HG02623 (cell line): ENCODE results near the gene CASP9.
"Not testable (repeated sequence)": the region's sequence is repeated elsewhere in the genome, so short reads cannot be mapped to it uniquely, and the experiment has no call there.

Experiments
- ATAC-seq: cut with Tn5 transposase; IDR thresholded peaks from one replicate; pipeline ENCODE4 v1.9.1; 2021; ENCODE audit warnings: moderate library complexity; ENCODE audit not compliant: unreplicated experiment

The CASP9 gene

GRCh38 chr1:15526021-15526489 lies 2.0 kb upstream of the CASP9 start:
- no peak for ATAC-seq

- ATAC-seq = peak; percentile 22
These were observed 1.3 kb upstream of the CASP9 start for GRCh38 chr1:15525050-15526020.

- peak; percentile 37 for ATAC-seq
These were observed 451 bp upstream of the CASP9 start for GRCh38 chr1:15524283-15525049.

GRCh38 chr1:15523104-15524020 lies 653 bp downstream of the CASP9 start:
- no peak for ATAC-seq

GRCh38 chr1:15522551-15522950 lies 1.5 kb downstream of the CASP9 start:
- ATAC-seq = no peak

GRCh38 chr1:15521206-15521906 lies 2.7 kb downstream of the CASP9 start:
- not testable (repeated sequence) for ATAC-seq

GRCh38 chr1:15519625-15520024 lies 4.4 kb downstream of the CASP9 start:
- ATAC-seq = no peak

- ATAC-seq = no peak
These were observed 8.9 kb downstream of the CASP9 start for GRCh38 chr1:15515022-15515663.

- ATAC-seq = not testable (repeated sequence)
These were observed 9.5 kb downstream of the CASP9 start for GRCh38 chr1:15514557-15514956.

- ATAC-seq = no peak
These were observed 10.1 kb downstream of the CASP9 start for GRCh38 chr1:15513919-15514318.

GRCh38 chr1:15513192-15513591 lies 10.8 kb downstream of the CASP9 start:
- ATAC-seq = no peak

- no peak for ATAC-seq
These were observed 13.2 kb downstream of the CASP9 start for GRCh38 chr1:15510611-15511405.

GRCh38 chr1:15509586-15509985 lies 14.4 kb downstream of the CASP9 start:
- ATAC-seq = no peak

- no peak for ATAC-seq
These were observed 15.1 kb downstream of the CASP9 start for GRCh38 chr1:15508700-15509487.

GRCh38 chr1:15507278-15507677 lies 16.7 kb downstream of the CASP9 start:
- no peak for ATAC-seq

- ATAC-seq = no peak
These were observed 17.2 kb downstream of the CASP9 start for GRCh38 chr1:15506831-15507230.

- no peak for ATAC-seq
These were observed 19.6 kb downstream of the CASP9 start for GRCh38 chr1:15504436-15504835.
